Activated CD8-positive, alpha-beta memory T cell treated with anti-CD3 and anti-CD28 coated beads, Interleukin-2, amount 50 U/mL, for 48 hours (primary cell): ENCODE results near the gene L1CAM.

Experiments
- DNase-seq: peaks from one replicate; pipeline ENCODE4 v3.0.0-alpha.2; 2020

Gene L1CAM

GRCh38 chrX:153901753-153902140 is 15.8 kb upstream of the L1CAM start:
- no peak for DNase-seq

GRCh38 chrX:153900831-153901752 is 15.1 kb upstream of the L1CAM start:
- no peak for DNase-seq

- no peak for DNase-seq
Observed at GRCh38 chrX:153897899-153898298, 11.9 kb upstream of the L1CAM start.

- DNase-seq: no peak
Observed at GRCh38 chrX:153889123-153889522, 3.1 kb upstream of the L1CAM start.

- no peak for DNase-seq
Observed at GRCh38 chrX:153888344-153888743, 2.4 kb upstream of the L1CAM start.

GRCh38 chrX:153887385-153887784 is 1.4 kb upstream of the L1CAM start:
- DNase-seq: no peak

GRCh38 chrX:153886915-153887314 is 942 bp upstream of the L1CAM start:
- DNase-seq: no peak

GRCh38 chrX:153885208-153885787 is 675 bp downstream of the L1CAM start:
- DNase-seq: no peak

- no peak for DNase-seq
Observed at GRCh38 chrX:153884590-153884989, 1.4 kb downstream of the L1CAM start.

GRCh38 chrX:153884136-153884535 is 1.8 kb downstream of the L1CAM start:
- DNase-seq: no peak

GRCh38 chrX:153883163-153883843 is 2.7 kb downstream of the L1CAM start:
- DNase-seq: no peak

GRCh38 chrX:153882557-153882956 is 3.4 kb downstream of the L1CAM start:
- DNase-seq: no peak

GRCh38 chrX:153882086-153882498 is 3.9 kb downstream of the L1CAM start:
- no peak for DNase-seq

GRCh38 chrX:153881281-153881680 is 4.7 kb downstream of the L1CAM start:
- DNase-seq: no peak

GRCh38 chrX:153880440-153880815 is 5.5 kb downstream of the L1CAM start:
- no peak for DNase-seq

- no peak for DNase-seq
Observed at GRCh38 chrX:153879741-153880439, 6.1 kb downstream of the L1CAM start.

GRCh38 chrX:153878969-153879653 is 6.9 kb downstream of the L1CAM start:
- DNase-seq: no peak

- no peak for DNase-seq
Observed at GRCh38 chrX:153878345-153878744, 7.6 kb downstream of the L1CAM start.

- DNase-seq: no peak
Observed at GRCh38 chrX:153877571-153878261, 8.3 kb downstream of the L1CAM start.

GRCh38 chrX:153876112-153876491 is 9.9 kb downstream of the L1CAM start:
- DNase-seq: no peak

- DNase-seq: peak; percentile 90
Observed at GRCh38 chrX:153875391-153876111, 10.4 kb downstream of the L1CAM start.
